ENCODE data around the gene RAB35.

Gene RAB35

DNA sequence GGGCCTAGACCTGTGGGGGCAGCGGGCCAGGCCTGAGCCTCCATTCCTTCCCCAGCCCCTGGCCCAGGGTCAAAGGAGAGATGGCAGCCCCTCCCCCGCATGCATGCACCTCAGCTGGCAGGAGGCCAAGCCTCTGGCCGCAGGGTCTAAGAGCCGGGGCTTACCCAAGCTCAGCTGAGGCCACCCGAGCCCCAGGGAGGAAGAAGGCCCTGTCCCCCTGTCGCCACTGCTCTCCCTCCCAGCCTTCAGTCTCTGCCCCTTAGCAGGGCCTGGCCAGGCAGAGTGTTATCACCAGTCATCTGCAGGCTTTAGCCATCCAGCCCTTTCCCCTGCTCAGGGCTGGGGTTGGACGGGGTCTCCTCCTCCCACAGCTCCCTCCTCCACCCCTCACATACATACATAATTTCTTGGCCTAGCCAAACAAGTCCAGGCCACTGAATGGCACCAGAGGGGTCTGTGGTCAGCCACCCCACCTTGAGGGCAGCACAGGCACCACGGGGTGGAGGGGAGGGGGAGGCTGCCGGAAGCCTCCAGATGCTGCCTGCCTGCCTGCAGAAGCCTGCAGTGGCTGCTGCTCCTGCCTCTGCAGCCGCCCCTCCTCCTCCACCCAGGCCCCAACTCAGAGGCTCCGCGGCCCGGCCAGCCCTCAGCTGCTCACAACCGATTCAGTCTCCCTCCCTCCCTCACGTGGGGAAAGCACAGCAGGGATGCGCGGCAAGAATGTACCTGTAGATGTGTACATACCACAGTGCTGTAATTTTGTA lies 22.8 kb downstream of the RAB35 start:
- Histone ChIP-seq H3K27me3 (replicated peaks; ENCODE audit: control insufficient read depth, insufficient read depth, low read length) (no peaks in the 10 kb centered on the region), H3K36me3 (ENCODE audit: control insufficient read depth, insufficient read depth, low read length) (peaks cover 39% of the 10 kb centered on the region), H3K4me3 (replicated peaks; ENCODE audit: low read depth, low read length) (no peak overlapping the region)
- TF ChIP-seq, protein P1, sequence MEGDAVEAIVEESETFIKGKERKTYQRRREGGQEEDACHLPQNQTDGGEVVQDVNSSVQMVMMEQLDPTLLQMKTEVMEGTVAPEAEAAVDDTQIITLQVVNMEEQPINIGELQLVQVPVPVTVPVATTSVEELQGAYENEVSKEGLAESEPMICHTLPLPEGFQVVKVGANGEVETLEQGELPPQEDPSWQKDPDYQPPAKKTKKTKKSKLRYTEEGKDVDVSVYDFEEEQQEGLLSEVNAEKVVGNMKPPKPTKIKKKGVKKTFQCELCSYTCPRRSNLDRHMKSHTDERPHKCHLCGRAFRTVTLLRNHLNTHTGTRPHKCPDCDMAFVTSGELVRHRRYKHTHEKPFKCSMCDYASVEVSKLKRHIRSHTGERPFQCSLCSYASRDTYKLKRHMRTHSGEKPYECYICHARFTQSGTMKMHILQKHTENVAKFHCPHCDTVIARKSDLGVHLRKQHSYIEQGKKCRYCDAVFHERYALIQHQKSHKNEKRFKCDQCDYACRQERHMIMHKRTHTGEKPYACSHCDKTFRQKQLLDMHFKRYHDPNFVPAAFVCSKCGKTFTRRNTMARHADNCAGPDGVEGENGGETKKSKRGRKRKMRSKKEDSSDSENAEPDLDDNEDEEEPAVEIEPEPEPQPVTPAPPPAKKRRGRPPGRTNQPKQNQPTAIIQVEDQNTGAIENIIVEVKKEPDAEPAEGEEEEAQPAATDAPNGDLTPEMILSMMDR (IDR thresholded peaks at IDR 0.05; ENCODE audit: insufficient read depth, low read length, poor library complexity, severe bottlenecking): no peak
- DNase-seq (ENCODE audit: extremely low read depth, insufficient read length): no peak

DNA sequence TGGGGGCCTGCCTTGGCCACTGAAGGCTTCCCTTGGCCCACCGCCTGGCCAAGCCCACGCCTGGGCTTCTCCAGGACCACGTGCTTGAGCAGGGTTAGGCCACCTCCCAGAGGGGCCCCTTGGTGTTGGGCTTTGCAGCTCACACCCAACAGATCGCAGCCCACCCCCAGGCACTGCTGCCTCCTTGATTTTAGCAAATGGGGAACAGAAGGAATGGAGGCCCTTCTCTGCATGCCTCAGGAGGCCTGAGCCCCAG lies 23.3 kb downstream of the RAB35 start:
- TF ChIP-seq, protein P1 (IDR thresholded peaks at IDR 0.05; ENCODE audit: insufficient read depth, low read length, poor library complexity, severe bottlenecking): no peak
- H3K4me3 ChIP-seq (replicated peaks; ENCODE audit: low read depth, low read length): no peak overlapping the region
- DNase-seq (ENCODE audit: extremely low read depth, insufficient read length): no peak
- no peaks in the 10 kb centered on the region for H3K27me3 ChIP-seq (replicated peaks; ENCODE audit: control insufficient read depth, insufficient read depth, low read length)
- peaks cover 34% of the 10 kb centered on the region for H3K36me3 ChIP-seq (ENCODE audit: control insufficient read depth, insufficient read depth, low read length)

DNA sequence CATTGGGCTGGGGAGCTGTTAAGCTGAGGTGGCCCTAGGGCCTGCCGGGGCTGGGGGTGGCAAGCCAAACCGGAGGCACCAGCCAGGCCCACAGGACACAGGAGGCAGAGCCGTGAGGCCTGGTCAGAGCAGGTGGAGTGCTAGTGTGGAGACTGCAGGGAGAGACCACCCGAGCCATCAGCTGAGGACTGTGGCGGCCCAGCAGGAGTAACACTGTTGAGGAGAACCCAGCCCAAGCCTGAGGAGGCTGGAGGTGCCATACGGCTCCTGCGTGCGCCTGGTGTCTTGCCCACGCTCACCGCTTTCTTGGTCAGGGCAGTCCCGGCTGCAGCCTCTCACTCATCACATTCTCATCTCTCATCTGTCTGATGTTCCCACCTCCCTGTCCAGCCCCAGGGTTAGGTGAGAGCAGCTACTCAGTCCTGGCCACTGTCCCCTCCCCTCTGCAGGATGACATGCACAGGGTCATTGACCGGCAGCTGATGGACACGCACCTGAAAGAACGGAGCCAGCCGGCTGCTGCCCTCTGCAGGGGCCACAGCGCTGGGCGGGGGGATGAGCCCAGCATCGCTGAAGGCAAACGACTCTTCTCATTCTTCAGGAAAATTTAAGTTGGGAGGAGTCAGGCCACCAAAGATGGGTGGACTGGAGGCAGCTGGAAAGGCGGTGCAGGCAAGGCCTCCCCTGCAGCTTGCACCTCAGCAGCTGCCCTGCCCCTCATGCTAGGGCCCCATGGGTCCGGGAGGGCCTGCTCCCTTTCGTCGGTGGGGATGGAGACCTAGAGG lies 23.8 kb downstream of the RAB35 start:
- TF ChIP-seq, protein P1 (IDR thresholded peaks at IDR 0.05; ENCODE audit: insufficient read depth, low read length, poor library complexity, severe bottlenecking): no peak
- peaks cover 32% of the 10 kb centered on the region for H3K36me3 ChIP-seq (ENCODE audit: control insufficient read depth, insufficient read depth, low read length)
- no peaks in the 10 kb centered on the region for H3K27me3 ChIP-seq (replicated peaks; ENCODE audit: control insufficient read depth, insufficient read depth, low read length)
- H3K4me3 ChIP-seq (replicated peaks; ENCODE audit: low read depth, low read length): no peak overlapping the region
- no peak for DNase-seq (ENCODE audit: extremely low read depth, insufficient read length)

DNA sequence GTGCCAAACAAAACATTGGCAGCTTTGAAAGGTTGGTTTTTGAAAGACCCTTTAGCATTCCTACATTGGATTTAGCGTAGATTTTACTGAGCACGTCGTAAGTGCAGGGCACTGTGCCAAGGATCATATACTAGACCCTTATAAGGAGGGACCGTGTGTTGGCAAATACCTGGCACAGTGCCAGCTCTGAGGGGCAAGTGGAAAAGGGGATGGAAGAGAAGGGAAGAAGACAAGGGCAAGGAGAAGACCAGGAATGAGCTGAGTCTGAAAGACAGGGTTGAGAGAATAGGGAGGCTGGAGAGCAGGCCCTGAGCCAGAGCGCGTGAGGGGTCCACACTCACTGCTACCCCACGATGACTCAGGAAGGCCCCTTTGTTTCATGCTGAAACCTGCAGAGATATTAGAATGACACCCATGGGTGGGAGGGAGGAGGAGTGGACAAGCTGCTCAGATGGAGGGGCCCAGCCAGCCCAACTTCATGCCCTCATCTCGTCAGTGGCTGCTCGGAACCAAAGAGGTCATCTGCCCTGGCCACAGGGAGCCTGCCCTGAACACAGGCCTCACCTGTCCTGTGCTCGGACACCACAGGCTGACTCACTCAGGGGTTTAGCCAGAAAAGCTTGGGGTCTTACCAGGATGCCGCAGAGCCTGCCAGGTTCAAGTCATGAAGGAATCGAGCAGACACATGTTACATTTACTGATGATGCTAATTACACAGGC lies 25.0 kb downstream of the RAB35 start:
- TF ChIP-seq, protein P1 (IDR thresholded peaks at IDR 0.05; ENCODE audit: insufficient read depth, low read length, poor library complexity, severe bottlenecking): no peak
- Histone ChIP-seq H3K27me3 (replicated peaks; ENCODE audit: control insufficient read depth, insufficient read depth, low read length) (no peaks in the 10 kb centered on the region), H3K36me3 (ENCODE audit: control insufficient read depth, insufficient read depth, low read length) (peaks cover 27% of the 10 kb centered on the region), H3K4me3 (replicated peaks; ENCODE audit: low read depth, low read length) (no peak overlapping the region)
- DNase-seq (ENCODE audit: extremely low read depth, insufficient read length): no peak

DNA sequence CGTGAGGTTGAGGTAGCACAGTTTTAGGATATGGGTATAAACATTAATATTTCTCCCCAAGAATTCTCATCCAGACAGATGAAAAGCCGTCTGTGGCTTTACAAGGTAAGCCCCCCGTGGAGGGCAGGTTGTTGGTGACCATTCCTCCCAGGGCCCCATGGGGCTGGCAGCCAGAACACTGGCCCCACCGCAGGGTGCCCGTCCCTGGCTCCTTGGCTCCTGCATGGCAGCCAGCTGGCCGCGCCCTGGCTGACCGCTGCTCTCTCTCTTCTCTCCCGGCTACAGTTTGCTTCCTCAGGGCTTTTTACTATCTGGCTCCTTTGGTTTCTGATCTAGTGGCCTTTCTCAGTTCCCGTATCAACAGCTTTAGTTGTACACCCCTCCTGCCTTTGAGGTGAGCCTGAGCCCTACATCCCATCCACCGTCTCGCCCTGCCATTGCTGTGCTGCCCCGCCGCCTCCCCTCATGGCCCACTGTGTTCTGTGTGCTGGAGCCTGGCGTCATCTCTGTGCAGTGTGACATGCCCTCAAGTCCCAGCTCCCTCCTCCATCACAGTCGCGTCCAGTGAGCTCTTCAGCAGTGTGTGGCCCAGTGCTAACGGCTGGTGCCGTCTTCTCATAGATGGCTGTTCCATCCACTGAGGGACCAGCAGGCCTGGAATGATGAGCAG lies 25.8 kb downstream of the RAB35 start:
- TF ChIP-seq, protein P1 (IDR thresholded peaks at IDR 0.05; ENCODE audit: insufficient read depth, low read length, poor library complexity, severe bottlenecking): no peak
- H3K4me3 ChIP-seq (replicated peaks; ENCODE audit: low read depth, low read length): no peak overlapping the region
- peaks cover 20% of the 10 kb centered on the region for H3K36me3 ChIP-seq (ENCODE audit: control insufficient read depth, insufficient read depth, low read length)
- no peaks in the 10 kb centered on the region for H3K27me3 ChIP-seq (replicated peaks; ENCODE audit: control insufficient read depth, insufficient read depth, low read length)
- no peak for DNase-seq (ENCODE audit: extremely low read depth, insufficient read length)
